ENCODE measurements around the gene SAMD4A. TPM values are rescaled to one million over a fixed set of nuclear protein-coding genes. Genes with fewer than 3 reads are reported as not detected.

Gene SAMD4A
- total and polyA plus RNA-seq, 2 donors (not counting 1 experiment from before 2014, with no cell fraction given): 9.3 to 39.8 TPM

GRCh38 chr14:54716862-54717261 lies 149.9 kb downstream of the SAMD4A start:
- Histone ChIP-seq H3K4me3 (replicated peaks in 1 of 4; ENCODE audit: control extremely low read depth in 1 of 4, insufficient read depth in 1 of 4, low read depth in 3 of 4, low read length in 4 of 4) (no peak overlapping the region), H3K9ac (ENCODE audit: insufficient read depth, low read length) (no peak overlapping the region), H3K27me3 (ENCODE audit: control insufficient read depth, insufficient read depth, low read length) (no peaks in the 10 kb centered on the region), H2AFZ (ENCODE audit: low read length) (no peak overlapping the region), H4K20me1 (ENCODE audit: control insufficient read depth, extremely low read depth, insufficient read depth, low read length) (no peaks in the 10 kb centered on the region), H3K4me2 (ENCODE audit: extremely low read depth, insufficient read depth, low read length) (no peak overlapping the region), H3K79me2 (ENCODE audit: control insufficient read depth, insufficient read depth, low read length) (peaks cover 65% of the 10 kb centered on the region), H3K9me3 (ENCODE audit: control insufficient read depth, insufficient read depth, low read depth, low read length) (no peaks in the 10 kb centered on the region), H3K36me3 (ENCODE audit: control insufficient read depth, insufficient read depth, low read length) (no peaks in the 10 kb centered on the region), H3K4me1 (ENCODE audit: control insufficient read depth, extremely low read depth, insufficient read depth, low read length) (peaks cover 22% of the 10 kb centered on the region), H3K27ac (ENCODE audit: insufficient read depth, low read length) (no peak overlapping the region)
- TF ChIP-seq EZH2 (IDR thresholded peaks at IDR 0.05; ENCODE audit: low read length, missing control alignments) (no peak), CTCF (conservative IDR thresholded peaks at IDR 0.05 in 1 of 2, IDR thresholded peaks at IDR 0.05 in 1 of 2; ENCODE audit: low read depth in 1 of 2, low read length in 2 of 2) (no peak)
- DNase-seq (ENCODE audit: low read depth in 2 of 2): no peak

GRCh38 chr14:54718046-54718445 lies 151.1 kb downstream of the SAMD4A start:
- no peak for TF ChIP-seq EZH2 (IDR thresholded peaks at IDR 0.05; ENCODE audit: low read length, missing control alignments)
- TF ChIP-seq CTCF (conservative IDR thresholded peaks at IDR 0.05 in 1 of 2, IDR thresholded peaks at IDR 0.05 in 1 of 2; ENCODE audit: low read depth in 1 of 2, low read length in 2 of 2): no peak
- Histone ChIP-seq H3K9me3 (ENCODE audit: control insufficient read depth, insufficient read depth, low read depth, low read length) (no peaks in the 10 kb centered on the region), H2AFZ (ENCODE audit: low read length) (no peak overlapping the region), H3K4me3 (replicated peaks in 1 of 4; ENCODE audit: control extremely low read depth in 1 of 4, insufficient read depth in 1 of 4, low read depth in 3 of 4, low read length in 4 of 4) (no peak overlapping the region), H4K20me1 (ENCODE audit: control insufficient read depth, extremely low read depth, insufficient read depth, low read length) (no peaks in the 10 kb centered on the region), H3K27ac (ENCODE audit: insufficient read depth, low read length) (peak overlapping the region; percentile 70), H3K4me1 (ENCODE audit: control insufficient read depth, extremely low read depth, insufficient read depth, low read length) (peaks cover 17% of the 10 kb centered on the region), H3K4me2 (ENCODE audit: extremely low read depth, insufficient read depth, low read length) (peak overlapping the region; percentile 66), H3K9ac (ENCODE audit: insufficient read depth, low read length) (no peak overlapping the region), H3K79me2 (ENCODE audit: control insufficient read depth, insufficient read depth, low read length) (peaks cover 65% of the 10 kb centered on the region), H3K36me3 (ENCODE audit: control insufficient read depth, insufficient read depth, low read length) (no peaks in the 10 kb centered on the region), H3K27me3 (ENCODE audit: control insufficient read depth, insufficient read depth, low read length) (no peaks in the 10 kb centered on the region)
- peak; percentile 18 to 70 for DNase-seq (ENCODE audit: low read depth in 2 of 2)

GRCh38 chr14:54719406-54719805 lies 152.5 kb downstream of the SAMD4A start:
- DNase-seq (ENCODE audit: low read depth in 2 of 2): no peak
- H4K20me1 ChIP-seq (ENCODE audit: control insufficient read depth, extremely low read depth, insufficient read depth, low read length): no peaks in the 10 kb centered on the region
- H3K27ac ChIP-seq (ENCODE audit: insufficient read depth, low read length): no peak overlapping the region
- no peaks in the 10 kb centered on the region for H3K9me3 ChIP-seq (ENCODE audit: control insufficient read depth, insufficient read depth, low read depth, low read length)
- peaks cover 70% of the 10 kb centered on the region for H3K79me2 ChIP-seq (ENCODE audit: control insufficient read depth, insufficient read depth, low read length)
- H3K27me3 ChIP-seq (ENCODE audit: control insufficient read depth, insufficient read depth, low read length): no peaks in the 10 kb centered on the region
- H3K4me1 ChIP-seq (ENCODE audit: control insufficient read depth, extremely low read depth, insufficient read depth, low read length): peaks cover 14% of the 10 kb centered on the region
- no peak overlapping the region for H3K4me2 ChIP-seq (ENCODE audit: extremely low read depth, insufficient read depth, low read length)
- no peak overlapping the region for H2AFZ ChIP-seq (ENCODE audit: low read length)
- H3K9ac ChIP-seq (ENCODE audit: insufficient read depth, low read length): no peak overlapping the region
- H3K4me3 ChIP-seq (replicated peaks in 1 of 4; ENCODE audit: control extremely low read depth in 1 of 4, insufficient read depth in 1 of 4, low read depth in 3 of 4, low read length in 4 of 4): no peak overlapping the region
- H3K36me3 ChIP-seq (ENCODE audit: control insufficient read depth, insufficient read depth, low read length): no peaks in the 10 kb centered on the region
- no peak for TF ChIP-seq CTCF (conservative IDR thresholded peaks at IDR 0.05 in 1 of 2, IDR thresholded peaks at IDR 0.05 in 1 of 2; ENCODE audit: low read depth in 1 of 2, low read length in 2 of 2)
- no peak for TF ChIP-seq EZH2 (IDR thresholded peaks at IDR 0.05; ENCODE audit: low read length, missing control alignments)

Data from fibroblast of lung (primary cell).